NOMO-1 treated with DMSO at 0.1 percent for 48 hours (cell line): ENCODE results near the gene EPB41.
A peak's percentile ranks its signal among the peaks of the same experiment; 100 is the strongest.

ENCODE experiments used
- DNase-seq: peaks from one replicate; lab custom pipeline; 2025; ENCODE audit not compliant: unreplicated experiment; lab: John Stamatoyannopoulos, UW

Gene EPB41

GRCh38 chr1:28914228-28915030 lies at the start of gene EPB41:
Gene EPB41 (plus strand): TSS chr1:28914569. CDS start chr1:28987438, 72,869 bp downstream.
- peak; percentile 85 for DNase-seq

GRCh38 chr1:28864695-28865094 lies 49.7 kb upstream of the EPB41 start:
- DNase-seq: no peak

GRCh38 chr1:28865997-28866650 lies 48.2 kb upstream of the EPB41 start:
- DNase-seq: no peak

- DNase-seq: no peak
Measured at GRCh38 chr1:28867850-28868249, 46.5 kb upstream of the EPB41 start.

GRCh38 chr1:28869952-28870351 lies 44.4 kb upstream of the EPB41 start:
- no peak for DNase-seq

- no peak for DNase-seq
Measured at GRCh38 chr1:28871631-28872401, 42.6 kb upstream of the EPB41 start.

- DNase-seq: peak; percentile 74
Measured at GRCh38 chr1:28875134-28875533, 39.2 kb upstream of the EPB41 start.

GRCh38 chr1:28877132-28877781 lies 37.1 kb upstream of the EPB41 start:
- DNase-seq: peak; percentile 51

GRCh38 chr1:28878796-28879195 lies 35.6 kb upstream of the EPB41 start:
- no peak for DNase-seq

- peak; percentile 72 for DNase-seq
Measured at GRCh38 chr1:28882009-28882628, 32.2 kb upstream of the EPB41 start.

- no peak for DNase-seq
Measured at GRCh38 chr1:28883242-28883616, 31.1 kb upstream of the EPB41 start.

GRCh38 chr1:28885472-28885877 lies 28.9 kb upstream of the EPB41 start:
- DNase-seq: no peak

- no peak for DNase-seq
Measured at GRCh38 chr1:28885977-28886730, 28.2 kb upstream of the EPB41 start.

- peak; percentile 74 for DNase-seq
Measured at GRCh38 chr1:28886731-28887418, 27.5 kb upstream of the EPB41 start.

- DNase-seq: no peak
Measured at GRCh38 chr1:28887419-28887834, 26.9 kb upstream of the EPB41 start.

- no peak for DNase-seq
Measured at GRCh38 chr1:28887835-28888682, 26.3 kb upstream of the EPB41 start.

GRCh38 chr1:28888915-28889314 lies 25.5 kb upstream of the EPB41 start:
- DNase-seq: no peak

- DNase-seq: no peak
Measured at GRCh38 chr1:28889357-28889756, 25.0 kb upstream of the EPB41 start.

- no peak for DNase-seq
Measured at GRCh38 chr1:28890435-28890834, 23.9 kb upstream of the EPB41 start.
